Osteoblast (primary cell): ENCODE data around the gene ENDOD1. TPM values are rescaled to one million over a fixed set of nuclear protein-coding genes. Genes with fewer than 3 reads are reported as not detected.
A peak's percentile ranks its signal among the peaks of the same experiment; 100 is the strongest.
"Not testable (repeated sequence)": the region's sequence is repeated elsewhere in the genome, so short reads cannot be mapped to it uniquely, and the experiment has no call there.

Source experiments
- DNase-seq: peaks from one replicate; pipeline ENCODE4 v3.0.0; 2011; ENCODE audit warnings: low spot score, mixed read lengths; ENCODE audit not compliant: insufficient read length; ENCODE audit errors: missing footprints
- H2AFZ ChIP-seq: 2 replicates; pipeline ENCODE4 v1.6.0; 2011; ENCODE audit warnings: mild to moderate bottlenecking, low read length
- H3K27ac ChIP-seq: 2 replicates; pipeline ENCODE4 v1.5.1; 2011; ENCODE audit warnings: mild to moderate bottlenecking, low read depth, low read length, moderate library complexity
- H3K27me3 ChIP-seq: 2 replicates; pipeline ENCODE4 v1.6.0; 2012; ENCODE audit warnings: mild to moderate bottlenecking, control low read depth, inconsistent platforms, low read length, moderate library complexity; ENCODE audit not compliant: insufficient read depth
- H3K36me3 ChIP-seq: 2 replicates; pipeline ENCODE4 v1.5.1; 2011; ENCODE audit warnings: mild to moderate bottlenecking, low read length, control low read depth, moderate library complexity; ENCODE audit not compliant: insufficient read depth
- H3K4me1 ChIP-seq: 2 replicates; pipeline ENCODE4 v1.5.1; 2011; ENCODE audit warnings: mild to moderate bottlenecking, low read length, control low read depth, moderate library complexity; ENCODE audit not compliant: insufficient read depth
- H3K4me2 ChIP-seq: 2 replicates; pipeline ENCODE4 v1.6.0; 2011; ENCODE audit warnings: mild to moderate bottlenecking, low read length; ENCODE audit not compliant: insufficient read depth
- H3K4me3 ChIP-seq: fragments of 200-600 bp; sonication (generic); 3 replicates; pipeline ENCODE4 v1.5.1; 2012; ENCODE audit warnings: mild to moderate bottlenecking, low read length, inconsistent platforms; ENCODE audit not compliant: insufficient read depth
- H3K79me2 ChIP-seq: 2 replicates; pipeline ENCODE4 v1.6.0; 2012; ENCODE audit warnings: mild to moderate bottlenecking, low read length, control low read depth, inconsistent platforms; ENCODE audit not compliant: insufficient read depth
- H3K9me3 ChIP-seq: 2 replicates; pipeline ENCODE4 v1.5.1; 2011; ENCODE audit warnings: low read depth, low read length, control low read depth
- H4K20me1 ChIP-seq: 2 replicates; pipeline ENCODE4 v1.6.0; 2012; ENCODE audit warnings: mild to moderate bottlenecking, low read length, control low read depth; ENCODE audit not compliant: insufficient read depth
- CTCF ChIP-seq: IDR thresholded peaks from 2 replicates; pipeline ENCODE4 v1.5.1; 2011; ENCODE audit warnings: mild to moderate bottlenecking, low read depth, low read length, moderate library complexity; ENCODE audit errors: extremely low read depth
- total RNA-seq: library from RNA; depleted of rRNA; stranded (reverse); fragments of >200 nt; gene quantifications from 2 replicates; pipeline ENCODE4 v1.2.3, GENCODE V29; 2012

Gene ENDOD1
- total RNA-seq, 1 donor, result 44.2 TPM

GRCh38 chr11:95135155-95135554 lies 45.5 kb downstream of the ENDOD1 start:
- Histone ChIP-seq H3K9me3 (no peaks in the 10 kb centered on the region), H3K27me3 (no peaks in the 10 kb centered on the region), H3K4me3 (no peak overlapping the region), H2AFZ (no peak overlapping the region), H3K79me2 (no peaks in the 10 kb centered on the region), H4K20me1 (no peaks in the 10 kb centered on the region), H3K4me2 (no peak overlapping the region), H3K36me3 (no peaks in the 10 kb centered on the region), H3K27ac (peak overlapping the region; percentile 60), H3K4me1 (peaks cover 21% of the 10 kb centered on the region)
- DNase-seq, result no peak
- TF ChIP-seq CTCF, result no peak

GRCh38 chr11:95135880-95136279 lies 46.2 kb downstream of the ENDOD1 start:
- H3K36me3 ChIP-seq, result no peaks in the 10 kb centered on the region
- H3K79me2 ChIP-seq, result no peaks in the 10 kb centered on the region
- no peak overlapping the region for H2AFZ ChIP-seq
- H3K9me3 ChIP-seq, result no peaks in the 10 kb centered on the region
- no peak overlapping the region for H3K27ac ChIP-seq
- no peak for TF ChIP-seq CTCF
- no peak overlapping the region for H3K4me3 ChIP-seq
- DNase-seq, result no peak
- H4K20me1 ChIP-seq, result no peaks in the 10 kb centered on the region
- no peaks in the 10 kb centered on the region for H3K27me3 ChIP-seq
- peaks cover 27% of the 10 kb centered on the region for H3K4me1 ChIP-seq
- no peak overlapping the region for H3K4me2 ChIP-seq

- H2AFZ ChIP-seq, H3K27me3 ChIP-seq, H4K20me1 ChIP-seq, H3K36me3 ChIP-seq, H3K4me2 ChIP-seq, H3K79me2 ChIP-seq, H3K4me3 ChIP-seq, DNase-seq, H3K9me3 ChIP-seq, H3K27ac ChIP-seq: not testable (repeated sequence)
- H3K4me1 ChIP-seq, result peaks cover 32% of the 10 kb centered on the region
Observed at GRCh38 chr11:95136747-95137146, 47.1 kb downstream of the ENDOD1 start.

- H3K27ac ChIP-seq, result no peak overlapping the region
- H3K36me3 ChIP-seq, result no peaks in the 10 kb centered on the region
- no peak overlapping the region for H3K4me3 ChIP-seq
- no peaks in the 10 kb centered on the region for H3K79me2 ChIP-seq
- no peak overlapping the region for H2AFZ ChIP-seq
- no peak for DNase-seq
- H4K20me1 ChIP-seq, result no peaks in the 10 kb centered on the region
- H3K4me1 ChIP-seq, result peaks cover 36% of the 10 kb centered on the region
- no peak overlapping the region for H3K4me2 ChIP-seq
- no peaks in the 10 kb centered on the region for H3K27me3 ChIP-seq
- H3K9me3 ChIP-seq, result no peaks in the 10 kb centered on the region
- no peak for TF ChIP-seq CTCF
Observed at GRCh38 chr11:95137299-95137698, 47.7 kb downstream of the ENDOD1 start.
